HG03442 (cell line): ENCODE measurements around the gene ELOB.

Experiments used
- ATAC-seq: cut with Tn5 transposase; IDR thresholded peaks from one replicate; pipeline ENCODE4 v1.9.1; 2021; ENCODE audit warnings: mild to moderate bottlenecking, moderate library complexity; ENCODE audit not compliant: unreplicated experiment

Gene ELOB

GRCh38 chr16:2751577-2752034 is 25.5 kb downstream of the ELOB start:
- no peak for ATAC-seq

GRCh38 chr16:2749936-2750335 is 27.1 kb downstream of the ELOB start:
- ATAC-seq = no peak

GRCh38 chr16:2749476-2749875 is 27.6 kb downstream of the ELOB start:
- ATAC-seq = no peak

- ATAC-seq = no peak
Observed at GRCh38 chr16:2748757-2749455, 28.2 kb downstream of the ELOB start.

GRCh38 chr16:2745961-2746360 is 31.1 kb downstream of the ELOB start:
- ATAC-seq = no peak

- no peak for ATAC-seq
Observed at GRCh38 chr16:2745116-2745890, 31.8 kb downstream of the ELOB start.

GRCh38 chr16:2744711-2745110 is 32.4 kb downstream of the ELOB start:
- ATAC-seq = no peak

GRCh38 chr16:2743007-2743810 is 33.9 kb downstream of the ELOB start:
- ATAC-seq = no peak

- ATAC-seq = no peak
Observed at GRCh38 chr16:2742323-2743006, 34.6 kb downstream of the ELOB start.

GRCh38 chr16:2741168-2741567 is 35.9 kb downstream of the ELOB start:
- no peak for ATAC-seq

- ATAC-seq = no peak
Observed at GRCh38 chr16:2740476-2740875, 36.6 kb downstream of the ELOB start.

GRCh38 chr16:2739625-2740430 is 37.3 kb downstream of the ELOB start:
- no peak for ATAC-seq

- ATAC-seq = no peak
Observed at GRCh38 chr16:2738615-2739014, 38.5 kb downstream of the ELOB start.

- no peak for ATAC-seq
Observed at GRCh38 chr16:2737895-2738418, 39.1 kb downstream of the ELOB start.

GRCh38 chr16:2737238-2737605 is 39.9 kb downstream of the ELOB start:
- ATAC-seq = no peak

GRCh38 chr16:2736476-2737237 is 40.4 kb downstream of the ELOB start:
- ATAC-seq = no peak

GRCh38 chr16:2734844-2735515 is 42.1 kb downstream of the ELOB start:
- ATAC-seq = no peak

GRCh38 chr16:2728034-2728433 is 49.0 kb downstream of the ELOB start:
- no peak for ATAC-seq

- ATAC-seq = no peak
Observed at GRCh38 chr16:2726923-2727322, 50.2 kb downstream of the ELOB start.
